HG03196 (cell line): ENCODE measurements around the gene MYO1A.

Experiments
- ATAC-seq: cut with Tn5 transposase; IDR thresholded peaks from one replicate; pipeline ENCODE4 v1.9.1; 2021; ENCODE audit not compliant: unreplicated experiment

Gene MYO1A

GRCh38 chr12:57049890-57050289 lies at the start of gene MYO1A:
Gene MYO1A, minus strand, starts transcription at chr12:57050129. Its CDS starts 1,806 bp downstream, at chr12:57048323.
- no peak for ATAC-seq

GRCh38 chr12:57099047-57099714 lies 49.3 kb upstream of the MYO1A start:
- no peak for ATAC-seq

- ATAC-seq, result no peak
Observed at GRCh38 chr12:57098546-57098945, 48.6 kb upstream of the MYO1A start.

GRCh38 chr12:57097554-57097835 lies 47.6 kb upstream of the MYO1A start:
- ATAC-seq, result no peak

- no peak for ATAC-seq
Observed at GRCh38 chr12:57096748-57097553, 47.0 kb upstream of the MYO1A start.

- ATAC-seq, result no peak
Observed at GRCh38 chr12:57096099-57096572, 46.2 kb upstream of the MYO1A start.

GRCh38 chr12:57095440-57095839 lies 45.5 kb upstream of the MYO1A start:
- ATAC-seq, result no peak

- ATAC-seq, result no peak
Observed at GRCh38 chr12:57094208-57095160, 44.6 kb upstream of the MYO1A start.

- no peak for ATAC-seq
Observed at GRCh38 chr12:57093415-57094207, 43.7 kb upstream of the MYO1A start.

GRCh38 chr12:57092876-57093414 lies 43.0 kb upstream of the MYO1A start:
- ATAC-seq, result no peak

GRCh38 chr12:57092529-57092862 lies 42.6 kb upstream of the MYO1A start:
- ATAC-seq, result no peak

GRCh38 chr12:57091638-57092528 lies 42.0 kb upstream of the MYO1A start:
- ATAC-seq, result no peak

- ATAC-seq, result no peak
Observed at GRCh38 chr12:57090924-57091637, 41.2 kb upstream of the MYO1A start.

- no peak for ATAC-seq
Observed at GRCh38 chr12:57090490-57090889, 40.6 kb upstream of the MYO1A start.

GRCh38 chr12:57089271-57090245 lies 39.6 kb upstream of the MYO1A start:
- no peak for ATAC-seq

GRCh38 chr12:57088354-57089270 lies 38.7 kb upstream of the MYO1A start, which contains the start of gene NAB2:
Gene NAB2, plus strand, starts transcription at chr12:57089114. Its CDS starts 158 bp downstream, at chr12:57089272.
- ATAC-seq, result peak; percentile 48
